Stimulated activated CD4-positive, alpha-beta T cell treated with anti-CD3 and anti-CD28 coated beads, Interleukin-2, amount 100 ng/mL, for 48 hours (primary cell): ENCODE measurements around the gene PLD6.

Experiments used
- DNase-seq, 2 donors: peaks; one replicate each; pipeline ENCODE4 v3.0.0-alpha.2; 2020

PLD6 gene

DNA sequence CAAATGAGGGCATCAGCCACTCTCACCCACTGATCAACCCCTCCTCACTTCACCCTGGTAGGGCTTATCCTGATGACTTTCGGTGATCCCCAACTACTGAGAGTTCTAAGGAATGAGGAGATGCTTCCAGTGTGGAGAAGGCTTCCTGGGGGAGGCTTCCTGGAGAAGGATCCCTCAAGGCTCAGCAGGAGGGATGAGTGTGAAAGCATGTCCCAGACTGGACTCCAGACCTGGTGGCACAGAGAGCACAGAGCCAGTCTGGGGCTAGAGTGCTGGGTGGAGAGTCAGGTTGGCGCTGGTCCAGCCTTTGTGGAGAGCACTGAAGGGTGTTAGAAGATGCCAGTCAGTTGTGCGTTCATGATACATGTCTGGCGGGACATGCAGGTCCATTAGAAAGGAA is 53.7 kb downstream of the PLD6 start:
- DNase-seq: no peak

DNA sequence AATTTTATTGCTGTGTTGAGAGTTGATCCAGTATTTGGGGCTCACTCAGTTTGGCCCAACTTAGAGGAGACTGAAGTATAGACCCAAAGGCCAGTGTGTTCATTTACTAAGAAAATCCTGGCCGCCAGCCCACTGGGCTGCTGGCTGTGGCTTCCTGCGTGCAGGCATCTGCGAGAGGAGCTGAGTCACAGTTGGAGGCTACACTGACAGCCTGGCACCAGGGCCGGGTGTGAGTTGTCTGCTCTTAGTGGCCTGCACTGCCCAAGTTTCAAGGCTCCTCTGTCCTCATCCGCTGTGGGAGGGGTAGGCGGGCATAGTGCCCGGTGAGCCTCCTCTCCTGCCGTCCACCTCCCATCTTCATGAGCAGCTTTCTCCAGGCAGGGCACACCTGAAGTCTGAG is 54.2 kb downstream of the PLD6 start:
- DNase-seq: peak; percentile 14 to 23

DNA sequence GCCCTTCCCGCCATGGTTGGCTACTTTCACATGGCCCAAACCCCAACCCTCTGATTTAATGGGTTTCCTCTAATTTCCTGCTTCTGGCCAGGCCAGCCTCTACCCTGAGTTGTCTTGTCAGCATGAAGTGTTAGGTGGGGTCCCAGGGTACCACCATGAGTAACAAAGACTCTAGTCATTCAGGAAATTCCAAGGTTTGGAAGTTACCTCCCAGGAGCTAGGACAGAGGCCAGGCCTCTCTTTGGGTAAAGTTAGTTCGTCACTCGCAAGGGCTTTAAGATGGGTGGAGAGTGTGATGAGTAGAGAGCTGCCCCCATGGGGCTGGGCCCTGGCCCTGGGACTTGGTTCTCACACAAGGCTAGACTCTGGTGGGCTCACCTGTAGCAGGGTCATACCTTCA is 54.6 kb downstream of the PLD6 start:
- DNase-seq: no peak

DNA sequence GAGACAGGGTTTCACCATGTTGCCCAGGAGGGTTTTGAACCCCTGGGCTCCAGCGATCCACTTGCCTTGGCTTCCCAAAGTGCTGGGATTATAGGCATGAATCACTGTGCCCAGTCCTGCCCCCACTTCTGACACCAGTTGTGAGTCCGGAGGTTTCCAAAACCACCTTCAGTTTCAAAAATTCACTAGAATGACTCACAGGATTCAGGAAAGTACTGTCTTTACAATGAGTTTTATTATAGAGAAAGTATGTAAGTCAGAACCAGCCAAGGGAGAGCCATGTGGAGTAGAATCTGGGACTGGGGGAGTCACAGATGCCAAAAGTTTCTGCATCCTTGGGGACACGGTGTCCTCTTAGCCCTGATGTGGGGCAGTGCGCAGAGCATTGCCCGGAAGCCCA is 55.1 kb downstream of the PLD6 start:
- DNase-seq: no peak
